ENCODE data around the gene GRK5.
"Not testable (repeated sequence)": the region's sequence is repeated elsewhere in the genome, so short reads cannot be mapped to it uniquely, and the experiment has no call there.

GRK5 gene

DNA sequence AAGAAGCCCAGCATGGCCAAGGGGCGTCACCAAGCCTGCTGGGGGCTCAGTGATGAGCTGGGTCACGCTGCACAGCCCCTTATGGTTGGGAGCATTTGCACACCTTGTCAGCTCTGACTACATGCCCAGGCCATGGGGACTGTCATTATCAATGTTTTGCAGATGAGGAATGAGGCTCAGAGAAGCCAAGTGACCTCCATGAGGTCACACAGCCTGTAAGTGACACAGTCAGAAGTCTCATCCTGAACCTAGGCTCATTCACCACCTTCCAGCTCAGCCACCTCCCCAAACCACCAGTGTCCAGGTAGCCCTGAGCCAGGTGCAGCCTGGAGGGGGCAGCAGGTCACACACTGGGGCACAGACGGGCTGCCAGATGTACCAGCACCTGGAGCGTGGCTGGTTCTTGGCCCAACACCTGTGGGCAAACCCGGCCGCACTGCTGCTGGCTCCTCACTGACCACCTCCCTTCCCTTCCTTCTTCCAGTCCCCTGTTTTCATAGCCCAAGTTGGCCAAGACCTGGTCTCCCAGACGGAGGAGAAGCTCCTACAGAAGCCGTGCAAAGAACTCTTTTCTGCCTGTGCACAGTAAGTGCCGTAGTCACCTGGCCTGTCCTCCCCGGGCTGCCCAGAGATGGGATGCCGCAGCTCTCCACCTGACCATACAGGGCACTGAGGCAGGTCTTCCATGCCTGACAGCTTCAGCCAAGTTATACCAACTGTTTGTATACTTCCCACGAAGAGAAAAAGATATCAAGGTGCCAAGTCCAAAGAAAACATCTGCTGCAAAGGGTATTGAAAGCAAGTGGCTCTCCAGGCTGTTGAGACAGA is 215.5 kb downstream of the GRK5 start:
- no peak for DNase-seq (ENCODE audit: low spot score)

DNA sequence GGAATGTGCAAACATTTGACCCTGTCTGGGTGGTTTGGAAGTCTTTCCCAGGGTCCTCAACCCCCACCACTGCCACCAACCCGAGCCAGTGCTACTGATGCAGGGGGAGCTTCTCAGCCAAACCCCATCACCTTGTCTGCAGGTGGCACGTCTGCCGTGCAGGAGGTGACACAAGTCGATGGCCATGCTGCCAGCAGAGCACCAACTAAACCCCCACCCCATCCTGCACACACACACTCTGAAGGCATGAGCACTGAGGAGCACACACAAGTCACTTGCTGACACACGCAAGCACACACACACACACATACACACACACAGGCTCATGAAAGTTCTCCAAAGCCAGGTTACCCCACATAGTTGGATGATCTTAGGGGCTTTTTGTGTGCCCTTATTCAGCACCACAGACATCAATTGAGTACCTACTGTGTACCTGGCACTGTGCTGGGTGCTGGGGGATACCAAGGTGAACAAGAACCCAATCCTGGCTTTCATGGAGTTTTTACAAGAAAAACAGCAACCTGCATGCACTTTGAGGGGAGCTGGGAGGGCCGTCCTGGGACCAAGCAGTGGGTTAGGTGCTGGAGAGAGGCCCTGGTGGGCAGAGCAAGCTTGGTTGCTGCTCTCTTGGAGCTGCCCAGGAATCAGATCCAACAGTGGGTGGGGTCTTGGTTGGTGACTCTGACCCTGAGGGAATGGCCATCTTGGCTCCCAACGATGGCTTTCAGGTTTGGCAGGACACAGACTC is 216.3 kb downstream of the GRK5 start:
- no peak for DNase-seq (ENCODE audit: low spot score)

DNA sequence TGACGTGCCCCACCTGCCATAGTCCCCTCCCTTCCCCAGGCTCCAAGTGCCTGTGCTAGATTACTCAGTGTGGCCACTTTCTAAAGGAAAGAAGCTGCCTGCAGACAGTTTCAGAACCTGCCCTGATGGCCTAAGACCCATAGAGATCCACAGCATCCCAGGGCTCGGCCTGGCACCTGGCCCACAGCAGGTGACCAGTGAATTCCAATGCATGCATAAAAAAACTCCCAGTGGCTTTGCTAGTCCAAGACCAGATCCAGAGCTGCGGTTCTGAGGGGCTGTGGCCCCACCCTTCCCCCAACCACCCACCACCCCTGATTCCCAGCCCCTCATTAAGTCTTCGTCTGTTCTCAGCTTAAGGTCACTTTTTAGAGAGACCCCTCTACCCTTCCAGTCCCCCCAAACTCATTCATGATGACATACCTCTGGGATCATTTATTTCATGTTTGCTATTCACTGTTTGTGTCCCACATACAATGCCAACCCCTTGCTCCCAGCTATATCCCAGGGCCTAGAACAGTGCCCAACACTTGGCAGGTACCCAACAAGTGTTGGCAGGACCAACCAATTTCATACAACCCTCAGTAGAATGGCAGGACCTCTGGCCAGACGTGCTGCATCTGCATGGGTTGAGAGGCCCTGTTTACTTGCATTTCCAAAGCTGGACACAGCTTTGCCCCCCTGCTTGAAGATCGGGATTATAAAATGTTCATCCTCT is 217.0 kb downstream of the GRK5 start:
- no peak for DNase-seq (ENCODE audit: low spot score)

DNA sequence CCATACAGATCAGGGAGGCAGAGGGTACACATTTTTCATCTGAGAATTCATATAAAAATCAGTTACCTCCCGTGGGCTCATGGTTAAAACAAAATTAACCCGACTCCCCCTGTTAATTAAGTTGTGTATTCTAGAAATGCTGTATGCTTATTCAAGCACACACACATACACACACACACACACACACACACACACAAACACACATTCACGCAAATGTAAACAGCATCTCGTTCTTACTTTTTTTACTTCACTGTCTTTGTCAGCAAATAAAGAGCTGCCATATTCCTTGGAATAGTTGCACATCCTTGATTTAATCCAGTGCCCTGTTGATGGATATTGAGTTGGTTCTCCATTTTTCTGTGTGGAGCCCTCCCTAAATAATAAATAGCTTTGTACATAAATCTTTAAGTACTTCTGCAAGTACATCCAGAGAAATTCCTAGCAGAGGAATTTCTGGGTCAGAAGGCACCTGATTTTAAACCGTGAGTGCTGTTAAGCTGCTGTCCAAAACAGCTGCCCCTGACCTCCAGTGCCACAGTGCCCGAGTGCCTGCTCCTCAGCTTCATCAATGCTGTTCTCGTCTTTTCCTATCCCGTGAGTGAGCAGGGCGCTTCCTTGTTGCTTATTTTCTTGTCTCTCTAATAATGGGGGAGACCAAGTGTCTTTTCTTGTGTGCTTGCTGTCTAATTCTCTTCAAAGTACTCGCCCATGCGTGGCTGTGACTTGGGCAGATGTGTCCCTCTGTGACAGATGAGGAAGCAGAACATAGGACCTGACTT is 217.9 kb downstream of the GRK5 start:
- no peak for DNase-seq (ENCODE audit: low spot score)

DNA sequence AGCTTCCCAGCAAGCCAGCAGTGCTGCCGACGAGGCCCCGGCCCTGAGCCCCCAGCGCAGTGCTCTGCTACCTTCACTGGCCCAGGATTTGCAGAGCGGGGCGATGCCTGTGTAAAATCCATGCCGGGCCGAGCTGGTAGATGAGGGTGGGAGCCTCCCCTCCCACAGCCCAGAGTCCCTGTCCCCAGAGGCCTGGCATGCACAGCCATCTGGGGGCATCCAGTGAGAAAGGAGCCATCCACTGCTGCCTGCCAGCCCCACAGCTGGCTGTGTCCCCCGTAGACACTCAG is 218.5 kb downstream of the GRK5 start:
- DNase-seq (ENCODE audit: low spot score) = no peak

DNA sequence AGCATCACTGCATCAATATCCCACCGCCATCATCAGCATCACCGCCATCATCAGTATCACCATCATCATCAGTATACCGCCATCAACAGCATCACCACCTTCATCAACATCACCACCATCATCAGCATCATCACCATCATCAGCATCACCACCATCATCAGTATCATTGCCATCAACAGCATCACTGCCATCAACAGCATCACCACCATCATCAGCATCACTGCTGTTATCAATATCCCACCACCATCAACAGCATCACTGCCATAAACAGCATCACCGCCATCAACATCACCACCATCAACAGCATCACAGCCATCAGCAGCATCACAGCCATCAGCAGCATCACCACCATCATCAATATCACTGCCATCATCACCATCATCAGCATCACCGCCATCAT is 219.3 kb downstream of the GRK5 start:
- no peak for DNase-seq (ENCODE audit: low spot score)

DNA sequence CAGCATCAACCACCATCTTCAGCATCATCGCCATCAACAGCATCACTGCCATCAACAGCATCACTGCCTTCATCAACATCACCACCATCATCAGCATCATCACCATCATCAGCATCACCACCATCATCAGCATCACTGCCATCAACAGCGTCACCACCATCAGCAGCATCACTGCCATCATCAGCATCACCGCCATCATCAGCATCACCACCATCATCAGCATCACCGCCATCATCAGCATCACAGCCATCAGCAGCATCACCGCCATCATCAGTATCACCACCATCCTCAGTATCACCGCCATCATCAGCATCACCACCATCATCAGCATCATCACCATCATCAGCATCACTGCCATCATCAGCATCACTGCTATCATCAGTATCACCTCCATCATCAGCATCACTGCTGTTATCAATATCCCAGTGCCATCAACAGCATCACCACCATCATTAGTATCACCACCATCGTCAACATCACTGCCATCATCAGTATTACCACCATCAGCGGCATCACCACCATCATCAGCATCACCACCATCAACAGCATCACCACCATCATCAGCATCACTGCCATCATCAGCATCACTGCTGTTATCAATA is 220.0 kb downstream of the GRK5 start:
- DNase-seq (ENCODE audit: low spot score) = no peak

DNA sequence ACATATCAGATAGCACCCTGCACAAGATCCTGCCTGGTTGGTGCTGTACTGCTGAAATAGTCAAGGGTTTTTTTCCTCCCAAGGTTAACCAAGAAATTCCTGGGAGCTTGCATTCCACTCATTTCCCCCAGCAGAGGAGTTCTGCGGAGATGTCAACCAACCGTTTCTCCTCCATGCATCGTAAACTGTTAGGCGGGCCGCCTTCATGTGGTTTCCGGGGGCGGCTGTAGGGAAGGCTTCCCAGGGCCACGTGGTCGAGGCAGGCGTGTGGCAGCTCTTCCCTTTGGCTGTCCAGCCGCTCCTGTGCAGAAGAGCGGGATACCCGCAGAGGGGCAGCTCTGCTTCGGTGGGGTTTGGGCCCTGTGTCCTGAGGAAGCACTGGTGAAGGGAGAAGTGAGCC is 221.4 kb downstream of the GRK5 start:
- DNase-seq (ENCODE audit: low spot score) = no peak

DNA sequence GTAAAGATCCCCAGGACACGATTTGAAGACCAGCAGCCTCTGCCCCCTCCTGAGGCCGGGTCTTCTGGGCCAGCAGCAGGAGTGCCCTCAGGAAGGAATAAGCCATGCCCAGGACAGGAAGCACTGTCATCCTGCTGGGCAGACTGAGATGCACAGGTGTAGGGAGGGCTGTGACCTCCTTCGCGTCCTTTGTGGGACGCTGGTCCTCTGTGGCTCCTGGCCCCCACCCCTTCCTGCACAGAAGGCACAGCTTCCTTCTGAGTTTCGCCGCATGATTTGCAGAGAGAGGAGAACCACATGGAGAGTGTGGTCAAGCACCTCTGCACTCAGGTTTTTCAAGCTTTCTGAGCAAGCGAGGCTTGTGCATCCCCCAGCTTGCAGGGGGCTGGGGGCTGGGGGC is 222.4 kb downstream of the GRK5 start:
- DNase-seq (ENCODE audit: low spot score) = no peak

DNA sequence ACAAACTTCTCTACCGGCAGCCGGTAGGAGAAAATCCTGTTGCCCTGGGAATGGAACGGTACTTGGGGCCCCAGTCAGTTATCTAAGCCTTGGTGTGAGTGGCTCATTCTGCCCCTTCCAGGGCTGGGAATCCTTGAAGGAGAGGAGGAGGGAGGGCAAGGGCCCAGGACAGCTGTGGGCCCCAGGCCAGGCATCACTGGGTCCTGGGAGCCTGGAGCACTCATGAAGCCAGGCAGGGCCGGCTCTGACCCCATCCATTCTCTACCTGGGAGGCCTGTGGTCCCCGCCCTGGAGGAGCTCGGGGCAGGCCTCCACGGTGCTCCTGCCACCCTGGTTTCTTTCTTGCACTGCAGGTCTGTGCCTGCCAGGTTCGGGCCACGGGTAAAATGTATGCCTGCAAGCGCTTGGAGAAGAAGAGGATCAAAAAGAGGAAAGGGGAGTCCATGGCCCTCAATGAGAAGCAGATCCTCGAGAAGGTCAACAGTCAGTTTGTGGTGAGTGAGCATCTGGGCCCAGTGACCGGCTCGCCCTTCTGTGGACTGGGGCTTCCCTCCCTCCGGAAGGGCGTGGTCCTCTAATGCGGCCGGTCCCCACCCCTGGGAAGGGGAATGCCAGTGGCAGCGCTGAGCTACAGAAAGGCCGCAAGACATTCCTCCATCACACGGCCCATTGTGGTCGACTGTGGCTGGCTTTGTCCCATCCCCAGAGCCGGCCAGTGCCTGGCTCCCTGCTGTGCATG is 223.8 kb downstream of the GRK5 start:
- no peak for DNase-seq (ENCODE audit: low spot score)

DNA sequence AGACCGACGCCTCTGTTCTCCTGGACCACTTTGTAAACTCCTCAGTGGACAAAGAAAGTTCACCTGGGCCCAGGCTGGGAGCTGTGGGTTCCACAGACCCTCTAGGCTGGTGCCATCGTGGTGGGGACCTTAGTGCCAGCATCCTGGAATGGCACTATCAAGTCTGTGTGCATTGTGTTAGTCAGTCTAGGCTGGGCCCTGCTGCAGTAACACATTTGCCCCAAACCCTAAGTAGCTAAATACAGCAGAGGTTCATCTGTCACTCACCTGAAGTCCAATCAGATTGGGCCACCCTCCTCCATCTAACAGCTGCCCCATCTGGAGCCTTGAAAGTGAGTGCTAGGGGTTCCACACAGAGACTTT is 224.4 kb downstream of the GRK5 start:
- DNase-seq (ENCODE audit: low spot score) = no peak

DNA sequence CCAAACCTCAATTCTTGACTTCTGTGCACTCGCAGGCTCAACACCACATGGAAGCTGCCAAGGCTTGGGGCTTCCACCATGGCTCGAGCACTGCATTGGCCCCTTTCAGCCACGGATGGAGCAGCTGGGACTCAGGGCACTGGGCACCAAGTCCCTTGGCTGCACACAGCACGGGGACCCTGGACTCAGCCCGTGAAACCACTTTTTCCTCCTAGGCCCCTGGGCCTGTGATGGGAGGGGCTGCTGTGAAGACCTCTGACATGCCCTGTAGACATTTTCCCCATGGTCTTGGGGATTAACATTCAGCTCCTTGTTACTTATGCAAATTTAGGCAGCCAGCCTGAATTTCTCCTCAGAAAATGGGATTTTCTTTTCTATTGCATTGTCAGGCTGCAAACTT is 227.6 kb downstream of the GRK5 start:
- DNase-seq (ENCODE audit: low spot score) = not testable (repeated sequence)

DNA sequence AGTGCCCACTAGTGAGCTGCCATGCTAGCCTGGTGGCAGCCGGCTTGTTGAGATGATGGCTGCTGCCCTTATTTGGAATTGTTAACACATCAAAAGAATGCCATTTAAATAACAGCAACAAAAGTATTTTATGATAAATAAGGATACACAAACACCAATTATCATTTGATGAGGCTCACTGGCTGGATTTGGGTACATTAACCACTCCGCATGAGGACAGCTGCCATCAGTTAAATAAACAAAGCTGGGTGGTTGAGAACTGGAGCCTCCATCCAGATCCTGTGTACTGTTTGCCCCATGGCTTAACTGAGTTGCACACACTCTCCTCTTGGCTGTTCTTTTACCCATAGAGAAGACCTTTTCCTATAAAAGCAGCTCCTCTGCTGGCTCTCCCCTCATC is 231.3 kb downstream of the GRK5 start:
- no peak for DNase-seq (ENCODE audit: low spot score)

DNA sequence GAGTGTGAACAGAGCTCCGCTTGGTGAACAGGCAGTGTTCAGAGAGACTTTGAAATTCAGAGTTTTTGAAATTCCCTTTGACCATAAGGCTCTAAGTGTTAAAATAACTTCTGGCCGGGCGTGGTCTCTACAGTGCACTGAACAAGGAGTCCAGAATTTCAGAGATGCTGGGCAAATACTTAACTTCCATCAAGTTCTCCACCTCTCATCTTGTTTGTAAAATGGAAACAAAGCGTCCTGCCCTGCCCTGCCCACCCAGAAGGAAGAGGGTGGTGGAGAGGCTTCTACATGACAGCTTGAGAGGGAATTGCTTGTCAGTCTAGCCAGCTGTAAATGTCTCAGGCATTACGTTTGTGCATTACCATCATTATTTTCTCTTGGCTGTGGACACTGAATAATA is 232.6 kb downstream of the GRK5 start:
- no peak for DNase-seq (ENCODE audit: low spot score)

DNA sequence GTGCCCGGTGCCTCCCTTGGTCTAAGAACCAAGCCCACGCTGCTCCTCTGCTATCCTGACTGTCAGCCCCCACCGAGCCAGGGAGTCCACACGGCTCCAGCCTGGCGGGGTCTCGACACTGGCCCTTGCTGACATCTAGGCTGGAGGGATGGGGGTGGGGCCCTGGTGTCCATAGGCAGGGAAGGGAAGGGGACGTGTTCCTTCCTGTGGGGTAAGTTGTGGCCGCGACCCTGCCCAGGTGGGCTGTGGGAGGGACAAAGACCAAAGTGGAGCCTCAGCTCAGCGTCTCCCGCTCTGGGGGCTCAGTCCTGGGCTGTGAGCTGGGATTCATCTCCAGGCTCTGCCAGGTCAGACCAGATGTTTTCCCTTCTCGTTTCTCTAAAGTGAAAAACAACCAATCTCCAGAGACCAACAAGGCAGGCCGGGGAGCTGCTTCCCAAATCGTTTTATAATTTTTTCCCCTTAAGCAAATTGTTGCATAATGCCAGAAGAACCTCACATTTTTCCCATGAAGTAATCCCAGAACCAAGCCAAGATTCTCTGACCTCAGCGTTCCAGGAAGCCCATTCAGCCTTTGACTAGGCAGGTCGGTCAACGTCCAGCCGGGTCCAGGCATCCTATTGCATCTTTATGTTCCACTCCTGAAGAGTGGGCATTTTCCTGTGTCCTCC is 233.9 kb downstream of the GRK5 start:
- DNase-seq (ENCODE audit: low spot score) = no peak

DNA sequence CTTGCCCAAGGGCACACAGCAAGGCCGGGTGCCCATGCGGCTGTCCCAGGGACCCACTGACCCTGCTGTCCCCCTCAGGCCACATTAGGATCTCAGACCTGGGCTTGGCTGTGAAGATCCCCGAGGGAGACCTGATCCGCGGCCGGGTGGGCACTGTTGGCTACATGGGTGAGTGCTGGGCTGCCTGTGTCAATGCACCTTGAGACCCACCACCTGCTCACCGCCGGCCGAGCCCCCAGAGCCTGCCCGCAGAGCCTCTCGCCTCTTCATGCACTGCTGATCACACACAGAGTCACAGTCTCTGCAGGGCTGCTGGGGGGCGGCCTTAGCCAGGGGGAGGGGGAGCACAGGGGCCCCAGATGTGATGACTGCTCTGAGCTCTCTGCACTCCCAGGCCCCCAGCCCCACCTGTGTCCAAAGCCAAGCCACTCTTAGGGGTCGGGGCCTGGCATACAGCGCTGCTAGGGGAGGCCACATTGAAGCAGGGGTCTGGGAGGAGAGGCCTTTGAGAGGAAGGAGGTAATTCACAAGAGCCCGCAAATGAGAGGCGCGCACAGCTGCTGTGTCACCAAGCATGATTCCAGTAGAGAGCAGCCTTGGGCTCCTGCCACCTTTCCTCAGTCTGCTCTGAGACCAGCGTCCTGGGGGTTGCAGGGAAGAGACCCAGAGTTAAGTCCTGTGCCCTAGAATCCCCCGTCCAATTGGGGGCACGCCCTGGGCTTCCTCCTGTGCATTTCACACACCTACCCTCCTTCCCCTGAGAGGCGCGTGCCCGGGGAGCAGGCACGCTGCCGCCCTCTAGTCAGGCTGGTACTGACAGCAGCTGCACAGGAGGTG is 234.8 kb downstream of the GRK5 start:
- DNase-seq (ENCODE audit: low spot score) = no peak

DNA sequence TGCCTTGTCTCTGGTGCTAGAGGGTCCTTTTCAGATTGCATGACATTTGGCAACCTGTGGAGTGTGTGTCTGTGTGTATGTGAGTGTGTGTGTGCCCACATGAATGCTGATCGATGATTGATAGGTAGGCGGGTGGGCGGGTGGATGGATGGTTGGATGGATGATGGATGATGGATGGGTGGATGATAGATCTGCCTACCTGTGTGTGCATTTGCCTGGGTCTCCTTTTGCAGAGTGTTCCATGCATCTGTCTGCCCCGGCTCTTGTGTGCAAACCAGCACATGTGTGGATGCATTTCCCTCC is 235.3 kb downstream of the GRK5 start:
- DNase-seq (ENCODE audit: low spot score) = no peak

DNA sequence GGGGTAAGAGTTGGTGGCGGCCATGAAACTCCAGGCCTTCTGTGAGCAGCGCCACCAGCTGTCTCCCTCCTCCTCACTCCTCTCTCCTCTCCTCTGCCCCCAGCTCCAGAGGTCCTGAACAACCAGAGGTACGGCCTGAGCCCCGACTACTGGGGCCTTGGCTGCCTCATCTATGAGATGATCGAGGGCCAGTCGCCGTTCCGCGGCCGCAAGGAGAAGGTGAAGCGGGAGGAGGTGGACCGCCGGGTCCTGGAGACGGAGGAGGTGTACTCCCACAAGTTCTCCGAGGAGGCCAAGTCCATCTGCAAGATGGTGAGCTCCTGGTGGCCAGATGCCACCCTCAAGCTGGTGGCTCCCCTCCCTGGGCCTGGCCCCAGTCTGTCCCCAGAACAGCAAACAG is 236.1 kb downstream of the GRK5 start:
- DNase-seq (ENCODE audit: low spot score) = no peak

DNA sequence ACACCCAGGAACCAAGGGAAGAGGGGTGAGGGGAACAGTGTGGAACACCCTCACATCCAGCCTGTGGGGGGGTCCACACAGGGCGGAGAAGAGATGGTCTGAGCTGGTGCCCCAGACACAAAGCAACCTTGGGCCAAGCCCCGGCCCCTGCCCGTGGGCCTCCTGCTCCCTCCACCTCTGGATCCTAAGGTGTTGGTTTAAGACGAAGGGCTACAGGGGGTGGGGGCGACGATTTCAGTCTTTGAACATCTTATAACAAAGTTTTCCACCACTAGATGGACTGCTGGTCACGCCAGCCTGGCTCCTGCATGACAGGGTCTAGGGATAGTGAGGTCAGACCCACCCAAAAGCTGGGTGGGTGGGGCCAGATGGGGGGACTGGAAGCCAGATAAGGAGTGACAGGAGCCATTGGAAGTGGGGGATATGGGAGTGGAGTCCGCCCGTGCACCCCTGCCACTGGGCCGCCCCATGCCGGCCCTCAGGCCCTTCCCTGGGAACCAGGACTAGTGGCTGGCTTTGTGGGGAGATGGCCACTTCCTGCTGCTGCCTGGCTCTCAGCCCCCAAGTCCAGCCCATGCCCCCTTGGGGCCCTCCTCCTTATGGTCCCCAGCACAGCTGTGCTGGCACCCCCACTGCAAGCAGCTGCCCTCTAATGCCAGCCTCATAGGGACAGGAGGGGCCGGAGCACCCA is 236.7 kb downstream of the GRK5 start:
- DNase-seq (ENCODE audit: low spot score) = no peak
